NB4 (cell line): ENCODE measurements around the gene UBR1.

Experiments
- TF ChIP-seq, protein P1 (sequence below): IDR thresholded peaks from one replicate; pipeline ENCODE4 v1.5.1; 2012; ENCODE audit warnings: low read depth, low read length
- TF ChIP-seq, protein P2 (sequence below): IDR thresholded peaks from 2 replicates; pipeline ENCODE4 v1.6.1; 2011; ENCODE audit warnings: low read depth, low read length

DNA sequence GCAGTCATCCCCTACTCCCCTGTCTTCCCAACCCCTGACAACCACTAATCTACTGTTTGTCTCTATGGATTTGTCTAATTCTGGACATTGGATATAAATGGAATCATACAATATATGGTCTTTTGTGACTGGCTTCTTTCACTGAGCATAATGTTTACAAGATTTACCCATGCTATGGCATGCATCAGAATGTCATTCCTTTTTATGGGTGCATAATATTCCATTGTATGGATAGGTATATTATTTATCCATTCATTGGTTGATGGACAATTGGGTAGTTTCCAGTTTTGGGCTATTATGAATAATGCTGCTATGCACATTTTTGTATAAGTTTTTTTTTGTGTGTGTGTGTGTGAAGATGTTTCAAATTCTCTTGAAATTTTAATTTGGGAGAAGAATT, 168.7 kb downstream of the UBR1 start:
- TF ChIP-seq, protein P1, sequence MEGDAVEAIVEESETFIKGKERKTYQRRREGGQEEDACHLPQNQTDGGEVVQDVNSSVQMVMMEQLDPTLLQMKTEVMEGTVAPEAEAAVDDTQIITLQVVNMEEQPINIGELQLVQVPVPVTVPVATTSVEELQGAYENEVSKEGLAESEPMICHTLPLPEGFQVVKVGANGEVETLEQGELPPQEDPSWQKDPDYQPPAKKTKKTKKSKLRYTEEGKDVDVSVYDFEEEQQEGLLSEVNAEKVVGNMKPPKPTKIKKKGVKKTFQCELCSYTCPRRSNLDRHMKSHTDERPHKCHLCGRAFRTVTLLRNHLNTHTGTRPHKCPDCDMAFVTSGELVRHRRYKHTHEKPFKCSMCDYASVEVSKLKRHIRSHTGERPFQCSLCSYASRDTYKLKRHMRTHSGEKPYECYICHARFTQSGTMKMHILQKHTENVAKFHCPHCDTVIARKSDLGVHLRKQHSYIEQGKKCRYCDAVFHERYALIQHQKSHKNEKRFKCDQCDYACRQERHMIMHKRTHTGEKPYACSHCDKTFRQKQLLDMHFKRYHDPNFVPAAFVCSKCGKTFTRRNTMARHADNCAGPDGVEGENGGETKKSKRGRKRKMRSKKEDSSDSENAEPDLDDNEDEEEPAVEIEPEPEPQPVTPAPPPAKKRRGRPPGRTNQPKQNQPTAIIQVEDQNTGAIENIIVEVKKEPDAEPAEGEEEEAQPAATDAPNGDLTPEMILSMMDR = no peak
- TF ChIP-seq, protein P2, sequence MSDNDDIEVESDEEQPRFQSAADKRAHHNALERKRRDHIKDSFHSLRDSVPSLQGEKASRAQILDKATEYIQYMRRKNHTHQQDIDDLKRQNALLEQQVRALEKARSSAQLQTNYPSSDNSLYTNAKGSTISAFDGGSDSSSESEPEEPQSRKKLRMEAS = no peak
